ENCODE measurements around the gene STUB1.

DNA sequence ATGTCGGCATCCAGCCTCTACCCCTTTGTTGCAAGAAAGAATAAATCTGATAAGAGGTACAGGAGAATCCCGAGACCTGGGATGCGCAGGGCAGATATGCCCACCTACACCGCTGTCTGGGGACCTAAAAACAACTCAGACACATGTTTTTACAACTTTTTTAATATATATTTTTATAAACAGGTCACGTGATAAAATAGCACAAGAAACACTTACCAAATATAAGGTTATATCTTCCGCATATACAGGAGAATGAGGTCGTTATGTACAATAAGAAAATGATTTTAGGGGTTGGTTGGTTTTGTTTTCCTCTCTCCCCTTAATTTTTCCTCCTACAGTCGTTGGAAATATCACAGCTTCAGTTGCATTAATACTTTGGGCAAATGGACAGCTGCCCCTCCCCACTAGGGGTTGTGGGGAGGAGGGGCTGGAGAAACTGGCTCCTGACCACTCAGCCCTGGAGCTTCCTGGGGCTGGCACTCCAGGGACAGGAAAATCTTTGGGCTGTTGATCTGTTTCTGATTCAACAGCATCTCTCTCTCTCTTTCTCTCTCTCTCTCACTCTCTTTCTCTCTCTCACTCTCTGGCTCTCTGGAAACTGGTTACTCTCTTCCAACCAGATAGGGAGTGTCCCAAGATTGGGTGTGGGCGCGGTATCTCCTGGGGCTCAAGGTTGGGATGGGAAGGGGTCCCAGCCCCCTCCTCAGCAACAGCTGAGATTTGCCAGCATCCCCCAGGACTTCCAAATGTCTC lies 12.3 kb downstream of the STUB1 start:
- no peak for TF ChIP-seq EZH2 (IDR thresholded peaks at IDR 0.05; ENCODE audit: borderline replicate concordance, low read length)
- TF ChIP-seq, protein P1, sequence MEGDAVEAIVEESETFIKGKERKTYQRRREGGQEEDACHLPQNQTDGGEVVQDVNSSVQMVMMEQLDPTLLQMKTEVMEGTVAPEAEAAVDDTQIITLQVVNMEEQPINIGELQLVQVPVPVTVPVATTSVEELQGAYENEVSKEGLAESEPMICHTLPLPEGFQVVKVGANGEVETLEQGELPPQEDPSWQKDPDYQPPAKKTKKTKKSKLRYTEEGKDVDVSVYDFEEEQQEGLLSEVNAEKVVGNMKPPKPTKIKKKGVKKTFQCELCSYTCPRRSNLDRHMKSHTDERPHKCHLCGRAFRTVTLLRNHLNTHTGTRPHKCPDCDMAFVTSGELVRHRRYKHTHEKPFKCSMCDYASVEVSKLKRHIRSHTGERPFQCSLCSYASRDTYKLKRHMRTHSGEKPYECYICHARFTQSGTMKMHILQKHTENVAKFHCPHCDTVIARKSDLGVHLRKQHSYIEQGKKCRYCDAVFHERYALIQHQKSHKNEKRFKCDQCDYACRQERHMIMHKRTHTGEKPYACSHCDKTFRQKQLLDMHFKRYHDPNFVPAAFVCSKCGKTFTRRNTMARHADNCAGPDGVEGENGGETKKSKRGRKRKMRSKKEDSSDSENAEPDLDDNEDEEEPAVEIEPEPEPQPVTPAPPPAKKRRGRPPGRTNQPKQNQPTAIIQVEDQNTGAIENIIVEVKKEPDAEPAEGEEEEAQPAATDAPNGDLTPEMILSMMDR (IDR thresholded peaks at IDR 0.05; ENCODE audit: low read length) = no peak

Data from OCI-LY1 (cell line).